K562 (cell line): ENCODE results near the gene UNC79. TPM values are rescaled to one million over a fixed set of nuclear protein-coding genes. Genes with fewer than 3 reads are reported as not detected.

ENCODE experiments used
- ATAC-seq: fragments of 200-7000 bp; cut with Tn5 transposase; 3 replicates; pipeline ENCODE4 v1.9.1; 2020; ENCODE audit warnings: moderate library complexity
- BruUV-seq: library from RNA; stranded (reverse); fragments of 400-500 nt; replicated peaks from 2 replicates; lab custom pipeline; 2021; lab: Mats Ljungman, UMichigan
- CTCF ChIA-PET: fragments of 300-600 bp; formaldehyde crosslinking; extraction: SDS; loops from one replicate; lab custom pipeline; 2021; ENCODE audit warnings: low intra/inter-chr PET ratio; lab: Yijun Ruan, JAX
- POLR2A ChIA-PET: fragments of 300-600, 350-650 bp; sonication (Branson Sonifier 250); formaldehyde crosslinking; extraction: SDS; loops from one replicate; lab custom pipeline; 2021; ENCODE audit warnings: antibody characterized with exemption, inconsistent platforms; lab: Yijun Ruan, JAX
- DNase-seq, 4 experiments: peaks; one replicate each; pipeline versions ENCODE4 v3.0.0 to v3.0.0-alpha.2; 2011 to 2018; ENCODE audit warnings: low spot score in 3 of 4, mixed read lengths in 3 of 4; ENCODE audit errors: extremely low read depth in 1 of 4
- FAIRE-seq: peaks from 2 replicates; lab custom pipeline; 2011; peaks lifted over from hg19 to GRCh38; lab: Jason Lieb, UNC
- H2AFZ ChIP-seq: 2 replicates; pipeline ENCODE4 v1.6.0; 2011; ENCODE audit warnings: low read depth, low read length, control low read depth, inconsistent platforms
- H3K27ac ChIP-seq: fragments of 200-600 bp; 3 replicates; pipeline ENCODE4 v1.8.0; 2011; ENCODE audit warnings: low read depth, mild to moderate bottlenecking, control low read depth, inconsistent platforms, low read length, moderate library complexity, mixed read lengths; ENCODE audit errors: extremely low read depth
- H3K27me3 ChIP-seq, 2 experiments: fragments of 300-600 bp in 1 of 2; 2 replicates in 1 of 2; 3 replicates in 1 of 2; pipeline versions ENCODE4 v1.6.0 to v1.8.0; 2011; ENCODE audit warnings: inconsistent platforms in 2 of 2, low read length in 2 of 2, mild to moderate bottlenecking in 1 of 2, mixed read lengths in 1 of 2, moderate library complexity in 1 of 2; ENCODE audit not compliant: control insufficient read depth in 2 of 2, insufficient read depth in 2 of 2
- H3K36me3 ChIP-seq: fragments of 300-600 bp; 3 replicates; pipeline ENCODE4 v1.8.0; 2011; ENCODE audit warnings: mild to moderate bottlenecking, low read length, inconsistent platforms; ENCODE audit not compliant: control insufficient read depth, insufficient read depth
- H3K4me1 ChIP-seq, 2 experiments: fragments of 200-600 bp in 1 of 2; replicated peaks in 1 of 2; 2 replicates in 1 of 2; 3 replicates in 1 of 2; pipeline versions ENCODE4 v1.5.1 to v1.8.0; 2011; ENCODE audit warnings: inconsistent platforms in 2 of 2, low read length in 2 of 2, mild to moderate bottlenecking in 1 of 2, mixed read lengths in 1 of 2, moderate library complexity in 1 of 2; ENCODE audit not compliant: control insufficient read depth in 2 of 2, insufficient read depth in 2 of 2
- H3K4me2 ChIP-seq: 2 replicates; pipeline ENCODE4 v1.6.1; 2011; ENCODE audit warnings: low read length, control low read depth, inconsistent platforms, mixed read lengths; ENCODE audit not compliant: insufficient read depth
- H3K4me3 ChIP-seq: fragments of 200-600 bp; sonication (generic), shearing (Covaris generic); 2 replicates; pipeline ENCODE4 v1.5.1; 2016; ENCODE audit warnings: control low read depth, inconsistent platforms
- H3K79me2 ChIP-seq: fragments of 200-600 bp; 3 replicates; pipeline ENCODE4 v1.8.0; 2011; ENCODE audit warnings: low read length, inconsistent platforms; ENCODE audit not compliant: control insufficient read depth, insufficient read depth
- H3K9ac ChIP-seq, 2 experiments: 2 replicates each; pipeline versions ENCODE4 v1.6.0 to v1.6.1; 2011; ENCODE audit warnings: low read depth in 2 of 2, low read length in 2 of 2, control low read depth in 1 of 2, inconsistent platforms in 1 of 2, mild to moderate bottlenecking in 1 of 2, mixed read lengths in 1 of 2; ENCODE audit not compliant: insufficient read depth in 1 of 2
- H3K9me1 ChIP-seq: one replicate; pipeline ENCODE4 v1.6.0; 2011; ENCODE audit warnings: inconsistent platforms, mild to moderate bottlenecking, low read length, moderate library complexity; ENCODE audit not compliant: control insufficient read depth, insufficient read depth
- H3K9me3 ChIP-seq: replicated peaks from 2 replicates; pipeline ENCODE4 v1.5.1; 2011; ENCODE audit warnings: low read depth, low read length, inconsistent platforms; ENCODE audit not compliant: control insufficient read depth, insufficient read depth
- H4K20me1 ChIP-seq: replicated peaks from 2 replicates; pipeline ENCODE4 v1.6.1; 2011; ENCODE audit warnings: low read length, inconsistent platforms, mixed read lengths; ENCODE audit not compliant: control insufficient read depth, insufficient read depth
- DIDO1 ChIP-seq: fragments of 450-650 bp; IDR thresholded peaks from 2 replicates; pipeline ENCODE4 v1.6.1; 2016; ENCODE audit warnings: low read depth, missing biosample characterization, missing genetic modification characterization
- DNMT1 ChIP-seq: fragments of 450-650 bp; IDR thresholded peaks from 2 replicates; pipeline ENCODE4 v1.6.1; 2016; ENCODE audit warnings: antibody characterized with exemption, mild to moderate bottlenecking
- ILK ChIP-seq: fragments of 450-650 bp; IDR thresholded peaks from 2 replicates; pipeline ENCODE4 v1.6.1; 2016; ENCODE audit warnings: missing genetic modification characterization, low read depth, mild to moderate bottlenecking, missing compliant biosample characterization, moderate library complexity, borderline replicate concordance
- MYBL2 ChIP-seq, 2 experiments: fragments of 450-650 bp in 1 of 2; sonication (generic) in 1 of 2; formaldehyde crosslinking in 1 of 2; IDR thresholded peaks; 2 replicates each; pipeline versions ENCODE4 v1.6.1 to v1.8.1; 2017 to 2022; ENCODE audit warnings: borderline replicate concordance in 1 of 2, inconsistent platforms in 1 of 2, low read depth in 1 of 2, mild to moderate bottlenecking in 1 of 2, missing genetic modification reagents in 1 of 2, moderate library complexity in 1 of 2
- NR2C1 ChIP-seq, 2 experiments: fragments of 450-650 bp; IDR thresholded peaks; 2 replicates each; pipeline ENCODE4 v1.6.1; 2017; ENCODE audit warnings: mild to moderate bottlenecking in 2 of 2, antibody characterized with exemption in 1 of 2, inconsistent platforms in 1 of 2, missing compliant biosample characterization in 1 of 2, missing genetic modification characterization in 1 of 2
- POLR2G ChIP-seq: fragments of 200-400 bp; formaldehyde crosslinking; IDR thresholded peaks from 2 replicates; pipeline ENCODE4 v1.6.1; 2017; ENCODE audit warnings: low read depth, mild to moderate bottlenecking, antibody characterized with exemption, low read length, moderate library complexity
- RBM15 ChIP-seq: fragments of 200-400 bp; formaldehyde crosslinking; IDR thresholded peaks from 2 replicates; pipeline ENCODE4 v1.6.1; 2018; ENCODE audit warnings: mild to moderate bottlenecking, low read length, moderate library complexity; ENCODE audit not compliant: insufficient read depth
- RBM17 ChIP-seq: fragments of 200-400 bp; formaldehyde crosslinking; IDR thresholded peaks from 2 replicates; pipeline ENCODE4 v1.6.1; 2017; ENCODE audit warnings: low read depth, mild to moderate bottlenecking, low read length, borderline replicate concordance
- SAFB2 ChIP-seq: fragments of 200-400 bp; formaldehyde crosslinking; IDR thresholded peaks from 2 replicates; pipeline ENCODE4 v1.6.1; 2018; ENCODE audit warnings: borderline replicate concordance, low read length, low read depth, moderate library complexity; ENCODE audit not compliant: severe bottlenecking
- SNIP1 ChIP-seq: fragments of 450-650 bp; IDR thresholded peaks from 2 replicates; pipeline ENCODE4 v1.7.1; 2017; ENCODE audit warnings: low read depth, mild to moderate bottlenecking
- SPI1 ChIP-seq: IDR thresholded peaks from 2 replicates; pipeline ENCODE4 v1.6.1; 2011; ENCODE audit warnings: low read depth, low read length, control low read depth, borderline replicate concordance
- ZC3H8 ChIP-seq: fragments of 450-650 bp; IDR thresholded peaks from 2 replicates; pipeline ENCODE4 v1.6.1; 2017
- ZNF277 ChIP-seq: fragments of 250-450 bp; sonication (Bioruptor Pico); IDR thresholded peaks from 2 replicates; pipeline ENCODE4 v1.8.0; 2022; ENCODE audit warnings: inconsistent platforms, mild to moderate bottlenecking, moderate library complexity, borderline replicate concordance
- WGBS: fragments of 100-300 bp; shearing (Covaris generic); methylation state at CpG from one replicate; pipeline ENCODE4 v1.1.6; 2016; ENCODE audit warnings: low coverage, mixed read lengths; ENCODE audit not compliant: insufficient coverage; ENCODE audit errors: missing lambda C conversion rate; 5-methylcytosine and 5-hydroxymethylcytosine counted together
- in situ Hi-C: fragments of 300-500 bp; cut with MboI; formaldehyde crosslinking; loops from 4 replicates; pipeline ENCODE4 v1.15.0; 2018; ENCODE audit warnings: inconsistent platforms, mixed read lengths
- intact Hi-C: fragments of 100-400 bp; cut with micrococcal nuclease; formaldehyde crosslinking; loops from 2 replicates; pipeline ENCODE4 v1.14.2; 2022
- polyA plus RNA-seq, 8 experiments: library from polyadenylated mRNA; depleted of rRNA in 4 of 8; stranded (reverse) in 5 of 8; unstranded in 3 of 8; fragments of >200 nt; fragmentation: Nextera tagmentation in 2 of 8; fragmentation: Illumina TruSeq in 1 of 8; extraction: Ambion mirVana in 2 of 8; extraction: Trizol in 1 of 8; gene quantifications; 2 replicates each; pipeline versions ENCODE4 v1.2.1 to v1.2.3, GENCODE V29; 2011 to 2014; ENCODE audit warnings: inconsistent platforms in 1 of 8, missing spikeins in 1 of 8
- total RNA-seq, 7 experiments: library from RNA; depleted of rRNA in 6 of 7; stranded (reverse); fragments of >200 nt in 6 of 7; fragmentation: Illumina TruSeq in 2 of 7; extraction: Trizol in 2 of 7; gene quantifications; 2 replicates each; pipeline versions ENCODE4 v1.2.1 to v1.2.3, GENCODE V29; 2011 to 2021; ENCODE audit warnings: low replicate concordance in 1 of 7

UNC79 gene
- total and polyA plus RNA-seq, 9 of the 15 experiments (the other 6 are each of a cell fraction or from before 2014, with no cell fraction given), result under 0.01 to 0.04 (median 0.01) TPM; not detected in 6

DNA sequence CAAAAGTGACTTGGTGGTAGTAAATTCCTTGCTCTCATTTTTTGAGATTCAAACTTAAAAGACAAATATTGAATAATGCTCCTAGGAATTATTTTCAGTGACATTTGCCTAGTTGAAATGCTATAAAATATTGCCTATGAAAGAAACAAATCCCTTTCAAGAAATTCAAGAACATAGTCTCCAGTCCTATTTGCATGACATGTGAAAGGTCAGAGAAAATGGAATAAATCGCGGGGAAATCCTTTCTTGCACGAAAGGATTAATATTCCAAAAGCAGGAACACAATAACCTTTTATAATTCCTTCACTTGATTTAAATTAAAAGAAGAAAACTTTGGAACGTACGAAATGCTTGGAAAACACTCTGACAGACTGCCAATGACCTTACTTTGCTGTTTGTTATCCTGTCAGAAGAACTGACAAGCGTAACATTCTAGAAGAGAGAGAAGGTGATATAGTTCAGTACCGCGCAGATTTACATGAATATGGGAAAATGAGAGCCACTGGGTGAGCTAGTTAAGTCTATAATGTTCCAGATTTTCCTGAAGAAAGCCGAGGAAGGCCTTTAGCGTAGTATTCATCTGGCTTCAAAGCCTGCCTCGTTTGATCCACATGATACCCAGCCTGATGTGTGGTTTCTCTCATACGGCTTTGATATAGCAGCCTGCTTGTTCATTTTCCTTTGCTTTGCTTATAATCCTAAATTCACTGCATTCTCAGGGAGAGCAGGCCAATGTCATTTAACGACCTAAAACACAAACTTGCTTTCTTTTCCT lies 254.6 kb downstream of the UNC79 start:
- Histone ChIP-seq H3K9ac (no peak overlapping the region), H3K9me1 (no peaks in the 10 kb centered on the region), H3K4me2 (no peak overlapping the region), H3K36me3 (no peaks in the 10 kb centered on the region), H3K9me3 (no peaks in the 10 kb centered on the region), H3K79me2 (no peaks in the 10 kb centered on the region), H4K20me1 (no peaks in the 10 kb centered on the region), H3K27me3 (no peaks in the 10 kb centered on the region), H3K27ac (no peak overlapping the region), H2AFZ (no peak overlapping the region), H3K4me1 (no peaks in the 10 kb centered on the region), H3K4me3 (no peak overlapping the region)
- WGBS, result 1% methylated on average over 12 of the region's 13 CpGs
- no TSS peak for BruUV-seq
- ATAC-seq (no peak), DNase-seq (no peak), FAIRE-seq (no peak)
- in situ Hi-C loops, result no loop called here
- POLR2A ChIA-PET, result no interaction called here
- CTCF ChIA-PET, result no interaction called here
- intact Hi-C loops, result no loop called here
- no peak for TF ChIP-seq ZC3H8
- no peak for TF ChIP-seq DIDO1
- TF ChIP-seq MYBL2 (IDR thresholded peaks at IDR 0.05; ENCODE audit: low read depth), result no peak
- no peak for TF ChIP-seq MYBL2 (CRISPR knock-in tag; IDR thresholded peaks at IDR 0.05; ENCODE audit: borderline replicate concordance)
- no peak for TF ChIP-seq SNIP1
- no peak for TF ChIP-seq DNMT1

GRCh38 chr14:93686268-93686667 lies 255.5 kb downstream of the UNC79 start:
- H3K4me2 ChIP-seq, result no peak overlapping the region
- BruUV-seq, result no TSS peak
- no peaks in the 10 kb centered on the region for H4K20me1 ChIP-seq
- intact Hi-C loops, result no loop called here
- H3K9me1 ChIP-seq, result no peaks in the 10 kb centered on the region
- no peak for FAIRE-seq
- no peaks in the 10 kb centered on the region for H3K4me1 ChIP-seq
- H3K9ac ChIP-seq, result no peak overlapping the region
- H3K27ac ChIP-seq, result no peak overlapping the region
- no peak for ATAC-seq
- H3K27me3 ChIP-seq, result no peaks in the 10 kb centered on the region; a peak in 1 of 5 replicates
- ChIA-PET CTCF (no interaction called here), POLR2A (no interaction called here)
- no peaks in the 10 kb centered on the region for H3K79me2 ChIP-seq
- in situ Hi-C loops, result no loop called here
- DNase-seq, result no peak
- H3K9me3 ChIP-seq, result no peaks in the 10 kb centered on the region
- no peak overlapping the region for H3K4me3 ChIP-seq
- 0% methylated on average over 5 of the region's 5 CpGs for WGBS
- no peak overlapping the region for H2AFZ ChIP-seq
- H3K36me3 ChIP-seq, result no peaks in the 10 kb centered on the region
- TF ChIP-seq ZNF277 (CRISPR knock-in tag) (no peak), RBM15 (no peak), ILK (tag) (no peak), POLR2G (no peak), RBM17 (no peak), NR2C1 (IDR thresholded peaks at IDR 0.05) (no peak), NR2C1 (tag; IDR thresholded peaks at IDR 0.05) (no peak), SAFB2 (no peak), SPI1 (no peak)
